ENCODE data around the gene B4GALT2.

DNA sequence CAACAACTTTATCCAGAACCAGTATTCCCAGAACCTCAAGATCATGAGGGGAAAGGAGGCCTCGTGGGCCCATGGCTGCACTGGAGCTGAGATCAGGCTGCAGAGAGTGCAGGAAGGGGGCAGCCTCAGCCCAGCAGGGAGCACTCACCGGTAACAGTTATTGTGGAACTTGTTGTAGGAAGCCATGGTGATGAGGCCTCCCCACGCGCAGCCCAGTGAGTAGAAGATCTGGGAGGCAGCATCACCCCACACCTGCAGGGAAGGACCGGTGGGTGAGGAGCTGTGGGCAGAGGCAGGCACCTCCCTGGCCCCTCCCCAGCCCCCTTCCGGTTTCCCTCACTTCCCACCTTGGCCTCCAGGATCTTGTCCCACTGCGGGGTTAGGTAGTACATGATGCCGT is 23.2 kb downstream of the B4GALT2 start:
- TF ChIP-seq, protein P1, sequence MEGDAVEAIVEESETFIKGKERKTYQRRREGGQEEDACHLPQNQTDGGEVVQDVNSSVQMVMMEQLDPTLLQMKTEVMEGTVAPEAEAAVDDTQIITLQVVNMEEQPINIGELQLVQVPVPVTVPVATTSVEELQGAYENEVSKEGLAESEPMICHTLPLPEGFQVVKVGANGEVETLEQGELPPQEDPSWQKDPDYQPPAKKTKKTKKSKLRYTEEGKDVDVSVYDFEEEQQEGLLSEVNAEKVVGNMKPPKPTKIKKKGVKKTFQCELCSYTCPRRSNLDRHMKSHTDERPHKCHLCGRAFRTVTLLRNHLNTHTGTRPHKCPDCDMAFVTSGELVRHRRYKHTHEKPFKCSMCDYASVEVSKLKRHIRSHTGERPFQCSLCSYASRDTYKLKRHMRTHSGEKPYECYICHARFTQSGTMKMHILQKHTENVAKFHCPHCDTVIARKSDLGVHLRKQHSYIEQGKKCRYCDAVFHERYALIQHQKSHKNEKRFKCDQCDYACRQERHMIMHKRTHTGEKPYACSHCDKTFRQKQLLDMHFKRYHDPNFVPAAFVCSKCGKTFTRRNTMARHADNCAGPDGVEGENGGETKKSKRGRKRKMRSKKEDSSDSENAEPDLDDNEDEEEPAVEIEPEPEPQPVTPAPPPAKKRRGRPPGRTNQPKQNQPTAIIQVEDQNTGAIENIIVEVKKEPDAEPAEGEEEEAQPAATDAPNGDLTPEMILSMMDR (conservative IDR thresholded peaks at IDR 0.05; ENCODE audit: low read depth, low read length), result no peak
- no peak for TF ChIP-seq EZH2 (IDR thresholded peaks at IDR 0.05; ENCODE audit: borderline replicate concordance, low read depth, low read length, poor library complexity, severe bottlenecking)
